Epithelial cell of esophagus (primary cell): Measurements from ENCODE around the gene ANK2.

Experiments
- DNase-seq: peaks from one replicate; pipeline ENCODE4 v3.0.0; 2010; ENCODE audit warnings: low read depth
- H3K4me3 ChIP-seq: 2 replicates; pipeline ENCODE4 v1.5.1; 2011; ENCODE audit warnings: mild to moderate bottlenecking, low read length, control low read depth
- CTCF ChIP-seq: IDR thresholded peaks from 2 replicates; pipeline ENCODE4 v1.5.1; 2011; ENCODE audit warnings: low read depth, mild to moderate bottlenecking, low read length, control low read depth, inconsistent platforms; ENCODE audit not compliant: insufficient read depth; ENCODE audit errors: missing control alignments

The ANK2 gene

GRCh38 chr4:113331811-113332210 lies 282.4 kb downstream of the ANK2 start:
- TF ChIP-seq CTCF: no peak
- no peak for DNase-seq
- no peak overlapping the region for H3K4me3 ChIP-seq

GRCh38 chr4:113332701-113333100 lies 283.2 kb downstream of the ANK2 start:
- TF ChIP-seq CTCF: no peak
- no peak overlapping the region for H3K4me3 ChIP-seq
- no peak for DNase-seq

GRCh38 chr4:113335746-113336145 lies 286.3 kb downstream of the ANK2 start:
- H3K4me3 ChIP-seq: no peak overlapping the region

GRCh38 chr4:113336556-113336955 lies 287.1 kb downstream of the ANK2 start:
- DNase-seq: peak; percentile 44
- no peak for TF ChIP-seq CTCF
- no peak overlapping the region for H3K4me3 ChIP-seq

More at GRCh38 chr4:113335746-113336145, 286.3 kb downstream of the ANK2 start:
- DNase-seq: no peak
- no peak for TF ChIP-seq CTCF

- no peak for DNase-seq
- TF ChIP-seq CTCF: no peak
- no peak overlapping the region for H3K4me3 ChIP-seq
Observed at GRCh38 chr4:113339430-113339813, 290.0 kb downstream of the ANK2 start.

- no peak for DNase-seq
- no peak for TF ChIP-seq CTCF
Observed at GRCh38 chr4:113344100-113344499, 294.6 kb downstream of the ANK2 start.

GRCh38 chr4:113347245-113347644 lies 297.8 kb downstream of the ANK2 start:
- no peak overlapping the region for H3K4me3 ChIP-seq
- peak; percentile 34 for DNase-seq
- TF ChIP-seq CTCF: no peak

More at GRCh38 chr4:113344100-113344499, 294.6 kb downstream of the ANK2 start:
- no peak overlapping the region for H3K4me3 ChIP-seq
